Activated CD4-positive, CD25-positive, alpha-beta regulatory T cell (primary cell): Measurements from ENCODE around the gene TMEM182.

ENCODE experiments used
- DNase-seq, 4 experiments: peaks; one replicate each; lab custom pipeline; 2025; lab: John Stamatoyannopoulos, UW

TMEM182 gene, protein sequence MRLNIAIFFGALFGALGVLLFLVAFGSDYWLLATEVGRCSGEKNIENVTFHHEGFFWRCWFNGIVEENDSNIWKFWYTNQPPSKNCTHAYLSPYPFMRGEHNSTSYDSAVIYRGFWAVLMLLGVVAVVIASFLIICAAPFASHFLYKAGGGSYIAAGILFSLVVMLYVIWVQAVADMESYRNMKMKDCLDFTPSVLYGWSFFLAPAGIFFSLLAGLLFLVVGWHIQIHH

GRCh38 chr2:102761763-102762162, at the start of gene TMEM182:
TMEM182 (plus strand) TSS chr2:102762031; CDS start chr2:102762218, 187 bp downstream.
- DNase-seq: no peak

- DNase-seq: no peak
These were observed 44.4 kb upstream of the TMEM182 start for GRCh38 chr2:102717308-102718018.

GRCh38 chr2:102718387-102719316, 43.2 kb upstream of the TMEM182 start:
- no peak for DNase-seq

DNA sequence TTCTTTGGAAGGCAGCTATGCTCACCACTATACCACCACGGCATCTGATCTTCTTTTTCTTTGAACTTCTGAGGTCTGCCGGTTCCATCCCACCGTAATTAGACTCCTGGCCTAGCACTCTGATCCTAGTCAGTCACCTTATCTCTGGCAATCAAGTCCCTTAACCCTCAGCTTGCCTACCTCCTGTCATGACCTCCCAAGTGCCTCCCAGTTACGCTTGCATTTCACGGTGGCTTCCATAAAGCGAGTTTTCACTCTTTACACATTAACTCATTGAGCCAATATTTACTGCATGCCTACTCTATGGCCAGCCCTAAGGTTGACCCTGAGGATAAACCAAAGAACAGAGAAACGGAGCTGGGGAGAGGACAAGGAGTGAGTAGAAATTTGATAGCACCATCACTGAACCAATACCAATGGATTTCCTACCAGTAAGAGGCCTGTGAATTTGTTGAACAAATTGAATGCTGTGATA, 37.8 kb upstream of the TMEM182 start:
- no peak for DNase-seq

GRCh38 chr2:102724553-102724952, 37.3 kb upstream of the TMEM182 start:
- no peak for DNase-seq

DNA sequence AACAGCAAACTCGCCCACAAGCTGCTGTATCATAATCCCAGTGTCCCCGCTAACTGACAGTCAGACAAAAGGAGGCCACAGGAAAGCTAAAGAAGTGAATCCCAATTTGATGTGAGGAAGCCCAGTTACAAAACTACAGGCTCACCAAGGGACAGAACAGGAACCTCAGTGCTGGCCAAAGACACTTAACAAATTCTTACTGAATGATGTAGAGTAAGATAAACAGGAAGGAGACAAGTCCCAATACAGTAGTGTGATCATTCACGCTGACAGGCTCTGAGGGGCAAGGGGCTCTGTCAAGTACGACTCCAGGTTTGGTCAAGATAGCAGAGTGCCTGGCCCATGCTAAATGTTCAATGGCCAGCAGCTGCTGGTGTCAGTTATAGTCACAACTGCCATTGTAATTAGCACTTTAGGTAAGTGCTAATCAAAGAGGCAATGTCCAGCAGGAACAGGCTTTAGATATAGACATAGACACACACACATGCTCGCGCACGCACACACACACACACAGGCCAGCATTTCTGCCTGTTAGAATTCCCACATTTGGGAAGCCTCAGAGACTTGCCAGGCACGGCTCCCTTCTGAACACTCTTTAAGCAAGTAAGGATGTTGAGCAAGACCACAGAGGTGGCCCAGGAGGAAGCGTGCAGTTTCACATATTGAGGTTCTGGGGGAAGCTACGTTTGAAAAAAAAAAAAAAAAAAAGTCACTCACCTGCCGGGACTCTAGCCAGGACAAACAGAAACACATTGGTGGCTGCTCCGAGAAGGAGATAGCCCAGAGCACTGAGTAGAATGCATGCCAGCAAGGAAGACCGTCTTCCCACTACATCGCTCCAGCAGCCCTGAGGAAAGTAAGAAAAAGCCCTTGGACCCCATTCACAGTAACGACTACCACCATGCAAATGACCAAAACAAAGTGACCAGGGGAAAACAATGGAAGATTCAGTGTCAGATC, 35.4 kb upstream of the TMEM182 start:
- no peak for DNase-seq

DNA sequence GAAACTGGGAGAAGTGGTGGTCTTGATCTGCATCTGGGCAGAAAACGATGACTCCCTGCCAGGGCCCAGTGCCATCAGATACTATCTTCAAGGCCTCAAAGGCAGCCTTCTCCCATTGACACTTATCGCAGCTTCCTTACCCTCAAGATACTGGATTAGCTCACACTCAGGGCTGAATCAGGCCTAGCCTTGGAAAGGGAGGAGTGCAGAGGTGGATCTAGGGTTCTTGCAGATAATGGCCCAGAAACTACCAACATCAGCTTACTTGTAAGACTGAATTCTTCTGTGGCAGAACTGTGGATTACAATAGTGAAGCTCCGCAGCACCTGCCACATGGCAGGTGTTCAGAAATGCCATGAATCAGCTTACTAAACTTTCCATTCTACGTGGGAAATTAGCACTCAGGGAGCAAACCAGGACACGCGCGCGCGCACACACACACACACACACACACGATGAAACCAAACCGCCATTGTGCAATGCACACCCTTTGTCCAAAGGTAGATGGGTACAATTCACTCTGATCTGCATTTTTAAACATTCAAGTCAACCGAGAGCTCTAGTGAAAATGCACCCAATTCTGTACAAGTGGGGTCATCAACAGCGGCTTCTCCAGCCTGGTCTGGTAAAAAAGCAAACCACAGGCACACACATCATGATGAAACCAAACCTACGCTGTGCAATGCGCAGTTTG, 26.3 kb upstream of the TMEM182 start:
- DNase-seq: no peak

DNA sequence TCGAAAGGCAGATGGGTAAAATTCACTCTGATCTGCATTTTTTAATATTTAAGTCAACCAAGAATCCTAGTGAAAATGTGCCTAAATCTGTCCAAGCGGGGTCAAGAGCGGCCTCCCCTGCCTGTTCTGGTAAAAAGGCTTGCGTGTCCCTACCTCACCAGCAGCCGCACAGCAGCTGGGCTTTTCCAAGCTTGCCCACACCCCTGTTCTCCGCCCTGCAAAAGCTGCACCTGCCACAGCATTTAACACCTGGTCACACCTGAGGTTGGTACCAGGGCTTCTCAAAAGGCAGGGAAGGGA, 25.8 kb upstream of the TMEM182 start:
- DNase-seq: no peak

- peak; percentile 73 to 82 (median 74) for DNase-seq
These were observed 25.1 kb upstream of the TMEM182 start for GRCh38 chr2:102736410-102737409.

DNA sequence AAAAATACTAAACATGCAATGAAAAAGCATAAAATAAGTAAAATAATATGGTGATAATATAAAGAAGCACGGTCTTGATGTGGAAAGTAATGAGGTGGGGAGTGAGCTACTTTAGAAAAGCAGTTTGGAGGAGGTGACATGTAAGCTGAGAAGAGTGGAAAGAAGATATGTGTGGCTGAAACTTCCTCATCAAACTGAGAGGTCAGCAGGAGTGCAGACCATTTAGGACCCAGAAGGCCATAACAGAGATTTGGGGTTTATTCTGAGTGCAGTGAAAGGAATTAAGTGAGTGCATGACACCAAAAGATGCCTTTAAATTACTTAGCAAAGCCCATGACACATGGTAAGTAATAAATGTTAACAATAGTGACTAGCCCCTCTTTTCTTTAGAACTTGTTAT, 24.4 kb upstream of the TMEM182 start:
- no peak for DNase-seq

GRCh38 chr2:102743259-102743658, 18.6 kb upstream of the TMEM182 start:
- no peak for DNase-seq

GRCh38 chr2:102748107-102748506, 13.7 kb upstream of the TMEM182 start:
- DNase-seq: no peak

DNA sequence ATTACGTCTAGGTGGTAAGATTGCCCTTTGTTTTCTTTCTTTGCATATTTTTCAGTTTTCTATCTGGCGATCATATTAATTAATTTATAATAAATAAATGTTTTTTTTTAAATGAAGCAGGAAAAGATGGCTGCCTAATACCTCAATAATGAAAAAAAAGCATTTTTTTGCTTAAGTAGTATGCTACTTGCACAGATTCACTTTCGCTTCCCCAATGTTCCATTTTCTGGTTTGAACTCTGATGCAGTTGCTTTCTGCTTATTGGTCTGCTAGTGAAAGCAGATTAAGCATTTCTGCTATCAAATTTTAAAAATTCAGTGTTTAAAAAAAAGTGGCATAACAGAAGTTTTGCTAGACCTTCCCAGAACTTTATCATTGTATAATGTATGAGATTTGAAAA, 11.9 kb upstream of the TMEM182 start:
- DNase-seq: no peak

- DNase-seq: no peak
These were observed 8.2 kb upstream of the TMEM182 start for GRCh38 chr2:102753563-102754159.

DNA sequence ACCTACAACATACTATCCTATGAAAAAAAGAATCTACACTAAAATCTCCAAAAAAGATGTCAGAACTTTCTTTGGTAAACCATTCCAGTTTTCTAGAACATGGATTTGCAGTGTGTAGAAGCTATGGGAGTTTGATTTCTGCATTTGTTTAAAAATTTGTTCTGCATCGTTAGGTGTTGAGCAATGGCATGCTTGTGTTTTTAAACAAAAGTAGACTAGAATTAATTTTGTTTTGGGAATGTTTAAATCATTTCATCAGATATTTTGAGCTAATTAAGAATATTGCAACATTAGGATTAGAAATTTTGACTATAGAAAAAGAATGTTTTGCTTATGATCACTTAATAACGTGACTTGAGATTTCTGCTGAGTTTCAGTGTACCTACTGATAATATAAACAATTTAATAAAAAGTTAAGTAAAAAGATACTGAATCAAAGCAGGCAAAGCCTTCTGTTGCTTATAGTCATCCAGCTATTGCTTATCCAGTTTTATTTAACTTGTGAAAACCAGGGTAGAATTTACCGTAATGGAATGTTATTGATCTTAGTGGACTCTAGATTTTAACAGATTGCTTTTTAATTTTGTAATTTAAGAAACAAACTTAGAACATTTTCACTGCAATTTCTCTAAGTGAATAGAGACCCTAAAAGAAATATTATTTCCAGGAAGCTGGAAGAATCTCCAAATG, 7.2 kb upstream of the TMEM182 start:
- no peak for DNase-seq

DNA sequence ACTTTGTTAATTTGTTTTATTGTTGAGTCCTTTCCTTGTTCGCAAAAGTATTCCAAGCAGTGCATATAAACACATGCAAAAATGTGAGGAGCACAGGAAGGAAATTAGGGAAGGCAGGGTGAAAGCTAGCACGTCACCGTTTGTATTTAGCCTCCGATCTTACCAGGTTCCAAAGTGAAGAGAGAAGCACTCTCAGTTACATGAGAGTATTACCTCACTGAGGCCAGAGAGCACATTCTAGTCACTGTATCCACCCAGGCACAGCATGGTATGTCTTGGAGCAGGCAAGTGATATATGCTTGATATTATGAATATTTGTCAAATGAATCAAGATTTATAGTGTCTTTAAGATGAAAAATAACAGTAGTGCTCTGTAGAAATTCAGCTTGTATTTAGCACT, 6.5 kb upstream of the TMEM182 start:
- no peak for DNase-seq

DNA sequence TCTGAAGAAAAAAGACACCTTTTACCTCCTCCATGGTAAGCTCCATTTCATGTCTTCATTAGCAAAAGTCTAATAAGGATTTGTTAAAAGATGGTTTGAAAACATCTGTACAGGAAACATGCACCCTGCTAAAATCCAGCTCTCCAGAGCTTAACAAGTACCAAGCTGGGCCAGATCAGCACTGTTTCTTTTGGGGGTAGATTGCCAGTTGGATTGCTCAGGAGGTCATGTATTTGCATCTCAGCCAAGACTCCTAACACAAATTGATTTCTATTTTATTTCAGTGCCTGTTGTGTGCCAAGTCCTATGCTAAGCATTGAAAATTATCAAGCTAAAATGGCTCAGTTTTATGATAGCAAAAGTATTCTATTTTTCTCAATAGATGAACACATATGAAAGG, 3.4 kb upstream of the TMEM182 start:
- DNase-seq: no peak

DNA sequence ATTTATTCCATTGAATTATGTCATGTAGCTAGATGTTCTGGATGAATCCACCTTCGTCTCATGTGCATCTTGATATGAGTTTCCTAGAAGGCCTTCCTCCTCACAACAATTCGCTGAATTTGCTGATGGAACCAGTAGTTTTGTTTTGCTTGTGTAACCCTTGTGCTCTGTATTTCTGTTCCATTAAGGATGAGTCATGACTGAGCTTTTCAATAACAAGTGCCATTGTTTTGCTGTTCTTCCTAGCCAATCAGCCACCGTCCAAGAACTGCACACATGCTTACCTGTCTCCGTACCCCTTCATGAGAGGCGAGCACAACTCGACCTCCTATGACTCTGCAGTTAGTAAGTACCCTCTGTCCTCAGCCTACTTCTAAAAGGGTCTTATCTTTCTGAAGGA, 2.3 kb downstream of the TMEM182 start:
- DNase-seq: no peak

GRCh38 chr2:102765061-102765460, 3.2 kb downstream of the TMEM182 start:
- DNase-seq: no peak
